ENCODE results near the gene QSOX1. TPM values are rescaled to one million over a fixed set of nuclear protein-coding genes. Genes with fewer than 3 reads are reported as not detected.

The QSOX1 gene
- total RNA-seq, 2 experiments from 2014 or later: 18.3 to 31.6 TPM

- Mint-ChIP-seq H3K4me3 (no peak overlapping the region), H3K36me3 (ENCODE audit: low read depth) (no peaks in the 10 kb centered on the region), H3K9me3 (ENCODE audit: low read depth) (no peaks in the 10 kb centered on the region), H3K27ac (no peak overlapping the region), H3K27me3 (peaks cover 82% of the 10 kb centered on the region), H3K4me1 (peaks cover 21% of the 10 kb centered on the region)
- ATAC-seq: no peak
- ChIA-PET POLR2A (no interaction called here), CTCF (interaction anchor here (0.9 kb wide), 1 partner anchor 240 kb away, joined by 3 read pairs; no protein-coding TSS in a partner anchor)
- intact Hi-C loops (cut with DNase I, micrococcal nuclease): no loop called here
- DNase-seq: no peak
Measured at GRCh38 chr1:180237869-180238476, 83.3 kb downstream of the QSOX1 start.

- H3K27ac Mint-ChIP-seq: no peak overlapping the region
- H3K4me3 Mint-ChIP-seq: no peak overlapping the region
- ChIA-PET CTCF (interaction anchor here (0.9 to 1.6 kb wide), 2 partner anchors 14 to 239 kb away, joined by 3 to 7 read pairs; no protein-coding TSS in a partner anchor), POLR2A (no interaction called here)
- intact Hi-C loops (cut with DNase I, micrococcal nuclease): no loop called here
- H3K36me3 Mint-ChIP-seq (ENCODE audit: low read depth): no peaks in the 10 kb centered on the region
- peaks cover 20% of the 10 kb centered on the region for H3K4me1 Mint-ChIP-seq
- DNase-seq (no peak), ATAC-seq (no peak)
- H3K27me3 Mint-ChIP-seq: peaks cover 79% of the 10 kb centered on the region
- no peaks in the 10 kb centered on the region for H3K9me3 Mint-ChIP-seq (ENCODE audit: low read depth)
Measured at GRCh38 chr1:180238675-180239074, 84.0 kb downstream of the QSOX1 start.

- no peaks in the 10 kb centered on the region for H3K36me3 Mint-ChIP-seq (ENCODE audit: low read depth)
- no peak overlapping the region for H3K4me3 Mint-ChIP-seq
- H3K27me3 Mint-ChIP-seq: peaks cover 75% of the 10 kb centered on the region
- H3K4me1 Mint-ChIP-seq: peaks cover 14% of the 10 kb centered on the region
- DNase-seq (no peak), ATAC-seq (no peak)
- POLR2A ChIA-PET: no interaction called here
- intact Hi-C loops (cut with DNase I, micrococcal nuclease): no loop called here
- no peak overlapping the region for H3K27ac Mint-ChIP-seq
- H3K9me3 Mint-ChIP-seq (ENCODE audit: low read depth): no peaks in the 10 kb centered on the region
- CTCF ChIA-PET: interaction anchor here (0.5 to 1.6 kb wide), 6 partner anchors 14 to 1043 kb away, joined by 3 to 7 read pairs (median 3); no protein-coding TSS in a partner anchor
Measured at GRCh38 chr1:180239145-180240096, 84.8 kb downstream of the QSOX1 start.

GRCh38 chr1:180241716-180242544, 87.3 kb downstream of the QSOX1 start:
- DNase-seq (no peak), ATAC-seq (no peak)
- H3K27me3 Mint-ChIP-seq: peaks cover 58% of the 10 kb centered on the region
- intact Hi-C loops (cut with DNase I, micrococcal nuclease): no loop called here
- ChIA-PET POLR2A (no interaction called here), CTCF (interaction anchor here (1.1 to 1.4 kb wide), 3 partner anchors 11 to 240 kb away, joined by 3 to 5 read pairs (median 4); no protein-coding TSS in a partner anchor)
- no peak overlapping the region for H3K27ac Mint-ChIP-seq
- no peak overlapping the region for H3K4me3 Mint-ChIP-seq
- no peaks in the 10 kb centered on the region for H3K9me3 Mint-ChIP-seq (ENCODE audit: low read depth)
- H3K36me3 Mint-ChIP-seq (ENCODE audit: low read depth): no peaks in the 10 kb centered on the region
- H3K4me1 Mint-ChIP-seq: peaks cover 5% of the 10 kb centered on the region

- Mint-ChIP-seq H3K9me3 (ENCODE audit: low read depth) (no peaks in the 10 kb centered on the region), H3K4me1 (peaks cover 4% of the 10 kb centered on the region), H3K36me3 (ENCODE audit: low read depth) (no peaks in the 10 kb centered on the region), H3K27ac (no peak overlapping the region), H3K4me3 (no peak overlapping the region), H3K27me3 (peaks cover 43% of the 10 kb centered on the region)
- intact Hi-C loops (cut with DNase I, micrococcal nuclease): no loop called here
- ChIA-PET POLR2A (no interaction called here), CTCF (interaction anchor here (1.4 kb wide), 1 partner anchor 239 kb away, joined by 3 read pairs; no protein-coding TSS in a partner anchor)
- no peak for ATAC-seq
- DNase-seq: no peak
Measured at GRCh38 chr1:180243517-180244221, 89.0 kb downstream of the QSOX1 start.

GRCh38 chr1:180244840-180245239, 90.2 kb downstream of the QSOX1 start:
- Mint-ChIP-seq H3K36me3 (ENCODE audit: low read depth) (no peaks in the 10 kb centered on the region), H3K27me3 (peaks cover 37% of the 10 kb centered on the region), H3K4me1 (peaks cover 4% of the 10 kb centered on the region), H3K4me3 (no peak overlapping the region), H3K9me3 (ENCODE audit: low read depth) (no peaks in the 10 kb centered on the region), H3K27ac (no peak overlapping the region)
- DNase-seq (no peak), ATAC-seq (no peak)
- intact Hi-C loops (cut with DNase I, micrococcal nuclease): no loop called here
- CTCF ChIA-PET: no interaction called here
- POLR2A ChIA-PET: no interaction called here

- POLR2A ChIA-PET: interaction anchor here (0.7 kb wide), 1 partner anchor 255 kb away, joined by 3 read pairs; no protein-coding TSS in a partner anchor
- H3K27ac Mint-ChIP-seq: no peak overlapping the region
- H3K4me3 Mint-ChIP-seq: no peak overlapping the region
- CTCF ChIA-PET: interaction anchor here (1.5 kb wide), 1 partner anchor 30 kb away, joined by 4 read pairs; no protein-coding TSS in a partner anchor
- no peaks in the 10 kb centered on the region for H3K9me3 Mint-ChIP-seq (ENCODE audit: low read depth)
- H3K4me1 Mint-ChIP-seq: peaks cover 4% of the 10 kb centered on the region
- no peak for DNase-seq
- intact Hi-C loops (cut with DNase I, micrococcal nuclease): no loop called here
- ATAC-seq: peak; percentile 36
- H3K36me3 Mint-ChIP-seq (ENCODE audit: low read depth): no peaks in the 10 kb centered on the region
- H3K27me3 Mint-ChIP-seq: peaks cover 29% of the 10 kb centered on the region
Measured at GRCh38 chr1:180246579-180246978, 91.9 kb downstream of the QSOX1 start.

- intact Hi-C loops (cut with DNase I, micrococcal nuclease): no loop called here
- no peaks in the 10 kb centered on the region for H3K9me3 Mint-ChIP-seq (ENCODE audit: low read depth)
- ATAC-seq (no peak), DNase-seq (no peak)
- no peak overlapping the region for H3K4me3 Mint-ChIP-seq
- no peaks in the 10 kb centered on the region for H3K36me3 Mint-ChIP-seq (ENCODE audit: low read depth)
- peaks cover 29% of the 10 kb centered on the region for H3K27me3 Mint-ChIP-seq
- peaks cover 4% of the 10 kb centered on the region for H3K4me1 Mint-ChIP-seq
- no peak overlapping the region for H3K27ac Mint-ChIP-seq
- CTCF ChIA-PET: interaction anchor here (1.5 kb wide), 1 partner anchor 30 kb away, joined by 4 read pairs; no protein-coding TSS in a partner anchor
- POLR2A ChIA-PET: no interaction called here
Measured at GRCh38 chr1:180247061-180247460, 92.4 kb downstream of the QSOX1 start.

- H3K36me3 Mint-ChIP-seq (ENCODE audit: low read depth): no peaks in the 10 kb centered on the region
- CTCF ChIA-PET: interaction anchor here (1.0 to 1.5 kb wide), 2 partner anchors 31 to 168 kb away, joined by 3 to 4 read pairs; no protein-coding TSS in a partner anchor
- intact Hi-C loops (cut with DNase I, micrococcal nuclease): no loop called here
- H3K4me1 Mint-ChIP-seq: peaks cover 4% of the 10 kb centered on the region
- no peak overlapping the region for H3K4me3 Mint-ChIP-seq
- no peak overlapping the region for H3K27ac Mint-ChIP-seq
- peaks cover 25% of the 10 kb centered on the region for H3K27me3 Mint-ChIP-seq
- no peak for ATAC-seq
- H3K9me3 Mint-ChIP-seq (ENCODE audit: low read depth): no peaks in the 10 kb centered on the region
- DNase-seq: no peak
- POLR2A ChIA-PET: no interaction called here
Measured at GRCh38 chr1:180247580-180247979, 92.9 kb downstream of the QSOX1 start.

- CTCF ChIA-PET: interaction anchor here (0.6 to 1.5 kb wide), 3 partner anchors 32 to 318 kb away, joined by 3 to 4 read pairs (median 3); no protein-coding TSS in a partner anchor
Measured at GRCh38 chr1:180248176-180248575, 93.5 kb downstream of the QSOX1 start.

More at GRCh38 chr1:180248176-180248575, 93.5 kb downstream of the QSOX1 start:
- DNase-seq: no peak
- no peaks in the 10 kb centered on the region for H3K36me3 Mint-ChIP-seq (ENCODE audit: low read depth)
- intact Hi-C loops (cut with DNase I, micrococcal nuclease): no loop called here
- no peak overlapping the region for H3K4me3 Mint-ChIP-seq
- ATAC-seq: no peak
- no peak overlapping the region for H3K27ac Mint-ChIP-seq
- peaks cover 4% of the 10 kb centered on the region for H3K4me1 Mint-ChIP-seq
- H3K27me3 Mint-ChIP-seq: peaks cover 24% of the 10 kb centered on the region
- POLR2A ChIA-PET: no interaction called here
- no peaks in the 10 kb centered on the region for H3K9me3 Mint-ChIP-seq (ENCODE audit: low read depth)

All from activated CD4-positive, alpha-beta T cell treated with anti-CD3 and anti-CD28 coated beads for 36 hours (primary cell).